ENCODE results near the gene LMOD3.

- TF ChIP-seq, protein P1, sequence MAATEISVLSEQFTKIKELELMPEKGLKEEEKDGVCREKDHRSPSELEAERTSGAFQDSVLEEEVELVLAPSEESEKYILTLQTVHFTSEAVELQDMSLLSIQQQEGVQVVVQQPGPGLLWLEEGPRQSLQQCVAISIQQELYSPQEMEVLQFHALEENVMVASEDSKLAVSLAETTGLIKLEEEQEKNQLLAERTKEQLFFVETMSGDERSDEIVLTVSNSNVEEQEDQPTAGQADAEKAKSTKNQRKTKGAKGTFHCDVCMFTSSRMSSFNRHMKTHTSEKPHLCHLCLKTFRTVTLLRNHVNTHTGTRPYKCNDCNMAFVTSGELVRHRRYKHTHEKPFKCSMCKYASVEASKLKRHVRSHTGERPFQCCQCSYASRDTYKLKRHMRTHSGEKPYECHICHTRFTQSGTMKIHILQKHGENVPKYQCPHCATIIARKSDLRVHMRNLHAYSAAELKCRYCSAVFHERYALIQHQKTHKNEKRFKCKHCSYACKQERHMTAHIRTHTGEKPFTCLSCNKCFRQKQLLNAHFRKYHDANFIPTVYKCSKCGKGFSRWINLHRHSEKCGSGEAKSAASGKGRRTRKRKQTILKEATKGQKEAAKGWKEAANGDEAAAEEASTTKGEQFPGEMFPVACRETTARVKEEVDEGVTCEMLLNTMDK (IDR thresholded peaks at IDR 0.05; ENCODE audit: borderline replicate concordance, insufficient read depth, low read depth, low read length, poor library complexity, severe bottlenecking): no peak
- TF ChIP-seq NRF1 (conservative IDR thresholded peaks at IDR 0.05 in 1 of 2, IDR thresholded peaks at IDR 0.05 in 1 of 2) (no peak), PML (IDR thresholded peaks at IDR 0.05; ENCODE audit: low read length) (no peak), CTCF (IDR thresholded peaks at IDR 0.05 in 2 of 3, conservative IDR thresholded peaks at IDR 0.05 in 1 of 3; ENCODE audit: insufficient read depth in 2 of 3, low read depth in 1 of 3, low read length in 3 of 3) (no peak), SPI1 (IDR thresholded peaks at IDR 0.05; ENCODE audit: borderline replicate concordance, low read depth, low read length) (no peak)
Measured at GRCh38 chr3:69160525-69160924, 38.1 kb upstream of the LMOD3 start.

Data from K562 (cell line).